Colonic mucosa (tissue), 4 donors: ENCODE results near the gene SLC6A8. TPM values are rescaled to one million over a fixed set of nuclear protein-coding genes. Genes with fewer than 3 reads are reported as not detected.

Experiments
- DNase-seq: peaks from one replicate; pipeline ENCODE4 v3.0.0-alpha.2; 2020
- H3K27ac ChIP-seq: fragments of 200-600 bp; one replicate; pipeline ENCODE4 v1.8.0; 2021
- H3K27me3 ChIP-seq: fragments of 200-600 bp; one replicate; pipeline ENCODE4 v1.8.0; 2021
- H3K36me3 ChIP-seq: fragments of 200-600 bp; one replicate; pipeline ENCODE4 v1.8.0; 2021
- H3K4me1 ChIP-seq: fragments of 200-600 bp; one replicate; pipeline ENCODE4 v1.8.0; 2021; ENCODE audit warnings: mild to moderate bottlenecking
- H3K4me3 ChIP-seq: fragments of 200-600 bp; one replicate; pipeline ENCODE4 v1.8.0; 2021
- H3K9ac ChIP-seq, 2 donors: one replicate each; pipeline ENCODE4 v1.7.0; 2013; ENCODE audit warnings: control low read depth in 2 of 2, low read depth in 2 of 2, low read length in 2 of 2
- H3K9me3 ChIP-seq: fragments of 200-600 bp; one replicate; pipeline ENCODE4 v1.8.0; 2021
- CTCF ChIP-seq: fragments of 200-600 bp; IDR thresholded peaks from one replicate; pipeline ENCODE4 v1.8.0; 2022; ENCODE audit warnings: antibody characterized with exemption, mild to moderate bottlenecking
- intact Hi-C: fragments of 100-400 bp; cut with DNase I; formaldehyde crosslinking; loops from one replicate; pipeline ENCODE4 v1.14.1; 2022
- total RNA-seq, 2 donors: library from RNA; stranded (reverse); fragmentation: NEBNext Ultra II Directional in 1 of 2; extraction: Animal tissue kit (Norgen Biotek cat#: 25700) in 1 of 2; gene quantifications; one replicate each; pipeline ENCODE4 v1.2.1, GENCODE V29; 2021
- donor health status: healthy.
- donor health status: DM: no; HTN: no; CAD: no.
- donor health status: DM: no; HTN: no; CAD: no.

SLC6A8 gene
- total RNA-seq, 2 donors from 2014 or later = 197 to 435 TPM

GRCh38 chrX:153662266-153662665 is 25.5 kb upstream of the SLC6A8 start:
- Histone ChIP-seq H3K4me1 (no peaks in the 10 kb centered on the region), H3K27me3 (peaks cover 17% of the 10 kb centered on the region), H3K27ac (no peak overlapping the region), H3K9ac (no peak overlapping the region), H3K4me3 (no peak overlapping the region), H3K36me3 (no peaks in the 10 kb centered on the region), H3K9me3 (no peaks in the 10 kb centered on the region)
- TF ChIP-seq CTCF = no peak
- intact Hi-C loops = loop anchor here (10.0 kb wide), 1 partner anchor 707 kb away; no protein-coding TSS in a partner anchor
- peak; percentile 61 for DNase-seq

- H3K36me3 ChIP-seq = no peaks in the 10 kb centered on the region
- no peak overlapping the region for H3K9ac ChIP-seq
- peaks cover 10% of the 10 kb centered on the region for H3K27me3 ChIP-seq
- DNase-seq = no peak
- intact Hi-C loops = loop anchor here (5.0 to 10.0 kb wide), 3 partner anchors 114 to 711 kb away; no protein-coding TSS in a partner anchor
- no peaks in the 10 kb centered on the region for H3K4me1 ChIP-seq
- no peak for TF ChIP-seq CTCF
- H3K4me3 ChIP-seq = no peak overlapping the region
- no peak overlapping the region for H3K27ac ChIP-seq
- no peaks in the 10 kb centered on the region for H3K9me3 ChIP-seq
Measured at GRCh38 chrX:153665726-153666306, 21.9 kb upstream of the SLC6A8 start.

GRCh38 chrX:153667281-153667955 is 20.3 kb upstream of the SLC6A8 start:
- no peak overlapping the region for H3K4me3 ChIP-seq
- no peaks in the 10 kb centered on the region for H3K4me1 ChIP-seq
- no peaks in the 10 kb centered on the region for H3K9me3 ChIP-seq
- H3K36me3 ChIP-seq = no peaks in the 10 kb centered on the region
- H3K27me3 ChIP-seq = no peaks in the 10 kb centered on the region
- no peak for TF ChIP-seq CTCF
- H3K9ac ChIP-seq = no peak overlapping the region
- intact Hi-C loops = loop anchor here (5.0 to 10.0 kb wide), 3 partner anchors 115 to 713 kb away; no protein-coding TSS in a partner anchor
- H3K27ac ChIP-seq = no peak overlapping the region
- DNase-seq = no peak

GRCh38 chrX:153667956-153668396 is 19.8 kb upstream of the SLC6A8 start:
- Histone ChIP-seq H3K27ac (no peak overlapping the region), H3K9me3 (no peaks in the 10 kb centered on the region), H3K9ac (no peak overlapping the region), H3K27me3 (no peaks in the 10 kb centered on the region), H3K36me3 (no peaks in the 10 kb centered on the region), H3K4me1 (no peaks in the 10 kb centered on the region), H3K4me3 (no peak overlapping the region)
- intact Hi-C loops = loop anchor here (5.0 to 10.0 kb wide), 3 partner anchors 116 to 713 kb away; no protein-coding TSS in a partner anchor
- DNase-seq = peak; percentile 79
- TF ChIP-seq CTCF = peak; percentile 60

- no peak for DNase-seq
- Histone ChIP-seq H3K36me3 (no peaks in the 10 kb centered on the region), H3K4me1 (no peaks in the 10 kb centered on the region), H3K4me3 (no peak overlapping the region), H3K27me3 (no peaks in the 10 kb centered on the region), H3K27ac (no peak overlapping the region), H3K9ac (no peak overlapping the region), H3K9me3 (no peaks in the 10 kb centered on the region)
- intact Hi-C loops = loop anchor here (5.0 to 10.0 kb wide), 3 partner anchors 116 to 714 kb away; no protein-coding TSS in a partner anchor
- no peak for TF ChIP-seq CTCF
Measured at GRCh38 chrX:153668423-153669173, 19.1 kb upstream of the SLC6A8 start.
